HG03378 (cell line): ENCODE results near the gene OBP2A.
"Not testable (repeated sequence)": the region's sequence is repeated elsewhere in the genome, so short reads cannot be mapped to it uniquely, and the experiment has no call there.

Experiments used
- ATAC-seq: cut with Tn5 transposase; IDR thresholded peaks from one replicate; pipeline ENCODE4 v1.9.1; 2021; ENCODE audit warnings: mild to moderate bottlenecking, moderate library complexity; ENCODE audit not compliant: unreplicated experiment

The OBP2A gene

GRCh38 chr9:135509458-135509857 is 36.5 kb upstream of the OBP2A start:
- ATAC-seq = no peak

- no peak for ATAC-seq
These were observed 33.7 kb upstream of the OBP2A start for GRCh38 chr9:135512241-135512603.

GRCh38 chr9:135512904-135513303 is 33.0 kb upstream of the OBP2A start:
- ATAC-seq = no peak

DNA sequence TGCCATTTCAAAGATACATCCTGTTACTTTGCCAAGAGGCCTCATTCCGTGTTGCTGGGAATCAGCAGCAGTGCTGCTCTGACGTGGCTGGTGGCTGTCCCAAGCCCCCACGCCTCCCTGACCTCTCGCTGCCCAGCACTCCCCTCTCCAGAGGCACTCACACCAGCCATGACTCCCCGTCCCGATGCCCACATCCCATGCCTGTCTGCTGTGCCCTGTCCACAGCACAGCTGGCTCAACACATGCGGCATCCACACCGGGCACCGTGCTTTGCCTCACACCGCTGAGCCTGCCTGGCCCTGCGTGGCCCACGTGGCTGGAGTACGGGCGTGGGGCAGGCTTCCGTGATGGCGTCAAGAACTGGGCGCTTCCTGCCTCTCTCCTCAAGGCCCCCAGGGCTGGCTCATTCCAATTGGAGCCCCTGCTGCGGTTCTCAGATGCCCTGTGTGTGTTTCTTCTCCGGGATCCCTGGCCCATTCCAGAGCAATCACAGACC is 32.5 kb upstream of the OBP2A start:
- ATAC-seq = no peak

DNA sequence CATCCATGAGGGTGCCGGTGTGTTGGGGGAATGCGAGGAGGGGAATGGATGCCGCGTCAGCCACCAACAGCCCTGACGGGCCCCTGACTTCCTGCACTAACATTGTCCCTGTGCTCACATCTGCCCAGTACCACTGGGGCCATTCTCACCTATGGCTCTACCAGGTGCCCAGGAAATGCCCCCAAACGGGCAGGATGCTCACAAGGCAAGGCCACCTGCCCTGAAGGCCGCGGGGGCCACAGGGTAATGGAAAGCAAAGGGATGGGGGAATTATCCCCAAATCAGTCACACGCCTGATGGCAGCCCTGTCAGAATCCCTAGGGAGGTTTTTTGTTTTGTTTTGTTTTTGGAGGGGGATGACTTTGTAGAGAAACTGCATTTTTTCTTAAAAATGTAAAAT is 32.0 kb upstream of the OBP2A start:
- not testable (repeated sequence) for ATAC-seq

DNA sequence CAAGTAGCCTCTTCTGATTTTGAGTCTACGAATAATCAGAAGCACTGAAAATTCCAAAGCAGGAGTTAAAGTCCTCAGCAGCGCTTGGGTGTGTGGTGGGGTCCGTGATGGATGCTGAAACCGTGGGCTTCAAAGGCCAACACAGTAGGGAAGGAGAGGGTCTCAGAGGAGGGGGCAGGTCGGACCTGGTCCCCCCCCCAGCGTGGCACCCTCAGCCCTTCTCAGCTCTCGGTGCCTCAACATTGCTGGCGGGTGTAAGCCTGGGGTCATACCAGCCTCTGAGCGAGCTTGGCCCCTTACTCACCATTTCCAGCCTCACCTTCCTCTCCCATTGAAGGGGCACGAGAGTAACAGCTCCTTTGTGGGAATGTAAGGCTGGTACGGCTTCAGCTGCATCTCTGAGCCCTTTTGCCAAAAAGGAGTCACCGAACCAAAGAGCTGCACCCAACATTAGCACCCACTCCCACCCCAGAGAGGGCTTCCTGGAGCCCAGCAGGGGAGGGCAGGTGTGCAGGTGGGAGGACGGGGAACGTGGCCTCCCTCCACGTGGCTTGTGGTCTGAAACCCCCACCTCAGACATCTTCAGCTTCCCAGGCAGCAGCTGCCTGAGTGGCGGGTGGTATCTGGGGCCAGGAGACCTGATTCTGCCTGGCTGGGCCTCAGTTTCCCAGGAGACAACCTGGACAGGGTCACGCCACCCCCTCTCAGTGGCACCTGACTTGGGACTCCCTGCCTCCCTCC is 31.4 kb upstream of the OBP2A start:
- no peak for ATAC-seq

- ATAC-seq = no peak
These were observed 30.6 kb upstream of the OBP2A start for GRCh38 chr9:135515083-135515951.

DNA sequence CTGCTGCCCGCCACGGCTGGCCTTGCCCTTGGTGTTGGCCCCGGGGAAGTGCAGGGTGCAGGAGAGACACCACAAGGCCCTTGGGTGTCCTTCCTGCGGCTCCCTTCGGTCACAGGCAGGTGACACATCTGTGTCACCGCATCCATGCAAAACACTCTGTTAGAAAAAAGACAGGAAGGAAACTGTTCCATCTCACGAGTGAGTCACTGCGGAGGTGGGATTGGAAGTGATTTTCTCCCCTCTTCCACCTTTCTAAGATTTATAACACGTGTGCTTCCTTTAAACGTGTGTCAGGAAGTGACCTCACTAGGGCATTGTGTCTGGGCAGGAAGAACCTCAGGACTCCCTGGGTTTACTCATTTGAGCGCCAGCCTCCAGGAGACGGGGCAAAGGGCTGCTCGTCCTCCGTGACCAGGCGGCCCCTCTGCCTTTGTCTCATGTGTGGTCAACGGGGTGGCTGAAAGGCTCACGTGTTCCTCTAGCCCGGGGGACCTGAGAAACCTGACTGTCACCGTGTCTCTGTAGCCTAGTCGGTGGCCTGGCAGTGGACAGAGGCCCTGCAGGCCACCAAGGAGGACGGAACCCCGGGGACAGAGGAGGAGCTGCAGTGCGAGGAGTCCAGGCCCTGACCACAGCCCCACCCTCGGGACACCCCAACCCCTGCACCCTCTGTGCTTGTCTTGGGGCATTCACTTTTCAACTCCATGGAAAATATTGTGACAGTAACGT is 29.6 kb upstream of the OBP2A start:
- no peak for ATAC-seq

- no peak for ATAC-seq
These were observed 28.5 kb upstream of the OBP2A start for GRCh38 chr9:135517407-135517822.

DNA sequence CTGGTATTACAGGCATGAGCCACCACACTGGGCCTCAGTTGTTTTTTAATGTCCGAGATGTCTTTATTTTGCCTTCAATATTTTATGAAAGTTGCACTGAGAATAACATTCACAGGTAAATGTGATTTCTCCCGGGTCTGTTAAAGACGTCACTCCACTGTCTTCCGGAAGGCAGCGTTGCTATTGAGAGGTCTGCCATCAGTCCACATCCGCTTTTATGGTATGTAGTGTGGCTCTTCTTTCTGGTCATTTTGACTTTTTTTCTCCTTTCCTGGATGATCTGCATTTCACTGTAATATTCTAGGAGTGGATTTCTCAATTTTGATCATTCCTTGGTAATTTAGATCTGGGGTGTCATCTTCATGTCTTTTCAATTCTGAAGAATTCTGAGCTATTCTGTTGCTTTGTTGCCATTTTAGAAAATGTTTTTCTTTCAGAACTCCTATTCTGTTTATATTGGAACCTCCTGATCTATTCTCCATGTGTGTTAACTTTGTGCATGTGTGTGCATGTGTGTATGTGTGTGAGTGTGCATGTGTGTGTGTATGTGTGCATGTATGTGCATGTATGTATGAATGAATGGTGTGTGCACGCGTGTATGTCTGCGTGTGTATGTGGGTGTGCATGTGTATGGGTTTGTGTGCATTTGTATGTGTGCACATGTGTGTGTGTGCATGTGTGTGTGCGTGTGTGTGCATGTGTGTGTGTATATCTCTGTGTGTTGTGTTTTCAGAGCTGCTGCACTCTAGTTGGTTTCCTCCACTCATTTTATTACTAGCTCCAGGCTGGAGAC is 26.6 kb upstream of the OBP2A start:
- ATAC-seq = no peak

DNA sequence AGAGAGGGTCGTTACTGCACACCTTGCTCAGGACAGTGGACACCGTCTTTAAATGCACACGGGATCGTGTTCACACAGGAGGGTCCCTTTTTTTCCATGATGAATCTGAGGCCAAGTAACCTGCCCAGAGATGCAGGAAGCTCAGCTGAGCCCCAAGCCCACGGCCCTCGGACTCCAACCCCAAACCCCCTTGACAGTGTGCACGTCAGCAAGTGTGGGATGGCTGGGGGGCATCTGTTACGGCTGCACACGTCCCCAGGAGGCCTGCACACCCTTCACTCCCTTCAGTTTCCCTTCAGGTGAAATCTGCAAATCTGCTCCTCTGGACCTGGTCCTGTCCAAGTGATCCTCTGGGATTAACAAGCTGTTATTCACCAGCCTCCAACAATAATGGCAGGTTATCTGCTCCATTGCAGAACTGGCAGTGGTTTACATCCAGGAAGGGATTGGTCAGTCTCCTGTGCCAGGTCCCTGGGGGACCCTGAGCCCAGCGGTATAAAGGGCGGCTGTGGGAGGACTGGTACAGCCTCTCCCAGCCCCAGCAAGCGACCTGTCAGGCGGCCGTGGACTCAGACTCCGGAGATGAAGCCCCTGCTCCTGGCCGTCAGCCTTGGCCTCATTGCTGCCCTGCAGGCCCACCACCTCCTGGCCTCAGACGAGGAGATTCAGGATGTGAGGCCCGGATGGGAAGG is 24.9 kb upstream of the OBP2A start, which contains the start of gene LCN1:
TSS of gene LCN1 (plus strand) at position 525 of the 692 bp plus-strand sequence. CDS start at position 583, 58 bp downstream.
- no peak for ATAC-seq

DNA sequence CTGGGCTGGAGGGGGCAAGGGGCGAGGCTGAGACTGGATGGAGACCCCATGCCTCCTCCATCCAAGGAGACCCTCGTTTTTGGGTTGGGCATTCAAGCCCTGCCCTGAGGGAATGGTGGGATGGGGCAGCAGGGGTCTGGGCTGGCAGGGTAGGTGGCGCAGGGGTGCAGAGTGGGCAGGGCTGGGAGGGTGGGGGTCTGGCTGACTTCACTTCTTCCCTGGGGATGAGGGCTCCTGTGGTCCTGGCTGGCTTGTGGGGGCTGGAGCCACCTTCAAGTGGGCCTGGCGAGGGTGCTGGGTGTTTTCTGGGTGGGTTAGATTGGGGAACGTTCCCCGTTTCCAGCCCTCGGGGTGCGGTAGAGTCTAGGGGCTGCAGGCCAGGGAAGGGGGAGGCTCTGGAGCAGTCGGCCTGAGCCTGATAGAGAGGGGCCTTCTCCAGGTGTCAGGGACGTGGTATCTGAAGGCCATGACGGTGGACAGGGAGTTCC is 24.3 kb upstream of the OBP2A start:
- no peak for ATAC-seq

DNA sequence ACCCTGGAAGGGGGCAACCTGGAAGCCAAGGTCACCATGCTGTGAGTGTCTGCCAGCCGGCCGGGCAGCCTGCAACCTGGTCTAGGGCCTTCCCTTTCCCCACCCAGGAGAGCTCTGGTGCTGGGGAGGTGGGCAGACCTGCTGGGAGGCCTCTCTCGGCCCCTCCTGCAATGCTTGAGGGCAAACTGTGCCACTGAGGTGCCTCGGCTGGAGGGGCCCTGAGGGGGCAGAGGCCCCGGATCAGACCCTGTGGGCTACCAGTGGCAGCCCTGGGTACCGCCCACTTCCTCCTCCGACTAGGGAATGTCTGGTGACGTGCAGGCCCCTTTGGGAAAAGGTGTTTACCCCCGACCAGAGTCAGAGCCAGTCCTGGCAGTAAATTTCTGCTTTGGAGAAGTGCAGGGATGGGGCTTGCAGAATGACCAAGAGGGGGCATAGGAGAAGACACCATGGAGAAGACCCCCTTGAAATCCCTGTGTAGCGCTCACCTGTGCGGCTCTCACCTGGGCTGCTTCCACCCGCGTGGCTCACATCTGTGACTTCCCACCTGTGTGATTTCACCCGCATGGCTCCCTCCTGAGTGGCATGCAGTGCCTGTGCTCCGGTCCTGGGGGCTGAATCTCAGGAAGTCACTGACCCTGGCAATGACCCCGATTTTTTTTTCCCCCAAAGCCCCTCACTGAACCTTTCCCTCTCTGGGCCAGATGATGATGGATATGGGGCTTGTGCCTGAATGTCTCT is 23.6 kb upstream of the OBP2A start:
- ATAC-seq = no peak

DNA sequence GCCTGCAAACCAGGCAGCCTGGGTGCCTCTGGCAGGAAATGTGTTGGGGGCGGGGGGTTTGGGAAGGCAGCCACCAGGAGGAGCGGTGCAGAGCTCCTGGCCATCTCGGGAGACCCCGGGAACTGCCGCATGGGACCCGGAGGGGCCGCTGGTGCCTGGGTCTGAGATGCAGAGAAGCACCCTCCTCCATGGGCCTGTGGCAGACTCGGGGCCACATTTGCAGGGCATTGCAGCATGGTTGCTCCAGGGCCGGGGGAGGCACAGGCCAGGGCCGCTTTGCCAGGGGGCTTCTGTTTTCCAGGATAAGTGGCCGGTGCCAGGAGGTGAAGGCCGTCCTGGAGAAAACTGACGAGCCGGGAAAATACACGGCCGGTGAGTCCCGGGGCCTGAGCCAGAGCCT is 23.0 kb upstream of the OBP2A start:
- ATAC-seq = no peak

GRCh38 chr9:135523521-135524129 is 22.3 kb upstream of the OBP2A start:
- no peak for ATAC-seq

DNA sequence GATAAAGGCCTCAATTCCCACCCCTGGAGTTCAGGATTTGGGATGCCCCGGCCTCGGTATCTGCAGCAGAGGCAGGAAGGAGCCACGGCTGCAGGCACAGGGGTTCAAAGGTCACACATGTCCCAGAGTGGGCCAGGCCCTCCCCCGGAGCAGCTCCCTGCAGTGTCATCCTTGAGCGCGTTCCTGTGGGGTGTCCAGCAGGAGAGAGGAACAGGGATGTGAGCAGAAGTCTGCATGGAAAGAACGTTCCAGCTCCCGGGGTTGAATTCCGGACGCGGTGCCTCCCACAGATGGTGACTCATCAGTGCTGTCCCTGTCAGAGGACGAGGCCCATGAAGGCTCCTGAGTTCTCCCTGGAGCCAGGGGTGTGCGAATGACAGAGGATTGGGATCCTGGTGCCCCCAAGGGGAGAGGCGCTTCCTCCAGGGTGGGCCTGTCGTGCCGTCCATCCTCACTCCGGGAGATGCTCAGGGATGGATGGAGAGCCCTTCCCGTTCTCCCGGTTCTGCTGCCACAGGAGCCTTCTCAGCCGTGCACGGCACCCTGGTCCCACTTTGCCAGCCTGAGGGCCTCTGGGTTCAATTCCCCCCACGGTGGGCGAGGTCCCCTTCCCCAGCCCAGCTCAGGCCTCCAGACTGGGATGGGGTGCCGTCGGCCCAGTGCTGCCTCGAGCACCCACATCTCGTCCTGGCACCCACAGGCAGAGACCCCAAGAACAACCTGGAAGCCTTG is 21.6 kb upstream of the OBP2A start:
- no peak for ATAC-seq

- ATAC-seq = no peak
These were observed 20.5 kb upstream of the OBP2A start for GRCh38 chr9:135525241-135526088.
